HCT116 (cell line): ENCODE data around the gene CIBAR2. TPM values are rescaled to one million over a fixed set of nuclear protein-coding genes. Genes with fewer than 3 reads are reported as not detected.

Experiments
- ATAC-seq: fragments of 200-7000 bp; cut with Tn5 transposase; 2 replicates; pipeline ENCODE4 v1.9.1; 2020; ENCODE audit warnings: mild to moderate bottlenecking, moderate library complexity
- BruUV-seq: library from RNA; stranded (reverse); fragments of 400-500 nt; replicated peaks from 2 replicates; lab custom pipeline; 2021; lab: Mats Ljungman, UMichigan
- CTCF ChIA-PET: fragments of 300-600 bp; sonication (Branson Sonifier 250); formaldehyde crosslinking; loops from one replicate; lab custom pipeline; 2021; ENCODE audit warnings: antibody characterized with exemption; lab: Charles Lee
- POLR2A ChIA-PET: fragments of 300-600, 350-600 bp; sonication (Branson Sonifier 250); formaldehyde crosslinking; loops from one replicate; lab custom pipeline; 2021; ENCODE audit warnings: antibody characterized with exemption; lab: Charles Lee
- RAD21 ChIA-PET, 2 experiments: fragments of 300-600 bp; sonication (Branson Sonifier 250); formaldehyde crosslinking; loops; one replicate each; lab custom pipeline; 2023; ENCODE audit warnings: low total read pairs in 2 of 2; ENCODE audit not compliant: uncharacterized antibody in 2 of 2, unreplicated experiment in 2 of 2, low non-redundant PET in 1 of 2; lab: Charles Lee
- DNase-seq: peaks from one replicate; pipeline ENCODE4 v3.0.0-alpha.2; 2010; ENCODE audit warnings: low read depth, low spot score
- H2AFZ ChIP-seq: fragments of 200-600 bp; shearing (Covaris generic), sonication (generic); 2 replicates; pipeline ENCODE4 v1.6.1; 2017; ENCODE audit warnings: low read depth, mixed run types, mixed read lengths, antibody characterized with exemption, low read length; ENCODE audit not compliant: poor library complexity, severe bottlenecking
- H3K27ac ChIP-seq: 2 replicates; pipeline ENCODE4 v1.5.1; 2012; ENCODE audit warnings: low read depth, low read length
- H3K27me3 ChIP-seq: fragments of 200-600 bp; sonication (generic); 2 replicates; pipeline ENCODE4 v1.6.1; 2016; ENCODE audit warnings: mixed run types, low read length, mixed read lengths; ENCODE audit not compliant: insufficient read depth
- H3K36me3 ChIP-seq, 2 experiments: fragments of 200-500 bp in 1 of 2; fragments of 200-600 bp in 1 of 2; sonication (Bioruptor generic) in 1 of 2; sonication (generic) in 1 of 2; 2 replicates each; pipeline versions ENCODE4 v1.5.1 to v1.6.1; 2014 to 2016; ENCODE audit warnings: low read length in 2 of 2, inconsistent platforms in 1 of 2, mixed read lengths in 1 of 2, mixed run types in 1 of 2; ENCODE audit not compliant: insufficient read depth in 2 of 2, control insufficient read depth in 1 of 2
- H3K4me1 ChIP-seq, 2 experiments: fragments of 200-600 bp in 1 of 2; sonication (generic) in 1 of 2; 2 replicates each; pipeline versions ENCODE4 v1.5.1 to v1.6.1; 2012 to 2017; ENCODE audit warnings: low read length in 2 of 2, inconsistent platforms in 1 of 2, mild to moderate bottlenecking in 1 of 2, mixed read lengths in 1 of 2, mixed run types in 1 of 2, moderate library complexity in 1 of 2; ENCODE audit not compliant: insufficient read depth in 2 of 2, control insufficient read depth in 1 of 2
- H3K4me2 ChIP-seq: fragments of 200-600 bp; sonication (generic); 2 replicates; pipeline ENCODE4 v1.6.1; 2017; ENCODE audit warnings: mixed run types, low read length, mixed read lengths
- H3K4me3 ChIP-seq, 2 experiments: fragments of 200-600 bp in 1 of 2; sonication (generic) in 1 of 2; replicated peaks in 1 of 2; 2 replicates each; pipeline ENCODE4 v1.5.1; 2011 to 2016; ENCODE audit warnings: low read length in 2 of 2, control low read depth in 1 of 2, low read depth in 1 of 2, mild to moderate bottlenecking in 1 of 2, mixed read lengths in 1 of 2, mixed run types in 1 of 2
- H3K79me2 ChIP-seq: fragments of 200-600 bp; sonication (generic); 2 replicates; pipeline ENCODE4 v1.6.1; 2017; ENCODE audit warnings: mild to moderate bottlenecking, mixed run types, low read length, moderate library complexity, mixed read lengths; ENCODE audit not compliant: insufficient read depth
- H3K9ac ChIP-seq: fragments of 200-600 bp; sonication (generic); 2 replicates; pipeline ENCODE4 v1.6.1; 2016; ENCODE audit warnings: low read length, mixed read lengths
- H3K9me2 ChIP-seq: fragments of 200-600 bp; sonication (generic), shearing (Covaris generic); 2 replicates; pipeline ENCODE4 v1.6.1; 2017; ENCODE audit warnings: mixed run types, mild to moderate bottlenecking, moderate library complexity; ENCODE audit not compliant: insufficient read depth
- H3K9me3 ChIP-seq, 2 experiments: fragments of 200-500 bp in 1 of 2; fragments of 200-600 bp in 1 of 2; sonication (Bioruptor generic) in 1 of 2; sonication (generic) in 1 of 2; 2 replicates each; pipeline ENCODE4 v1.6.1; 2014 to 2017; ENCODE audit warnings: low read length in 2 of 2, mixed read lengths in 2 of 2, inconsistent platforms in 1 of 2, low read depth in 1 of 2, mild to moderate bottlenecking in 1 of 2, mixed run types in 1 of 2, moderate library complexity in 1 of 2; ENCODE audit not compliant: control insufficient read depth in 1 of 2, insufficient read depth in 1 of 2
- H4K20me1 ChIP-seq: fragments of 200-600 bp; sonication (generic), shearing (Covaris generic); 2 replicates; pipeline ENCODE4 v1.6.1; 2017; ENCODE audit warnings: mixed run types, mild to moderate bottlenecking, moderate library complexity; ENCODE audit not compliant: insufficient read depth
- MAX ChIP-seq: IDR thresholded peaks from 2 replicates; pipeline ENCODE4 v1.6.1; 2012
- RAD21 ChIP-seq: IDR thresholded peaks from 2 replicates; pipeline ENCODE4 v1.6.1; 2012; ENCODE audit warnings: low read depth, mild to moderate bottlenecking
- intact Hi-C: fragments of 100-400 bp; cut with micrococcal nuclease; formaldehyde crosslinking; loops from 2 replicates; pipeline ENCODE4 v1.10.0; 2022
- total RNA-seq: library from RNA; stranded (reverse); gene quantifications from one replicate; pipeline ENCODE4 v1.2.1, GENCODE V29; 2021; ENCODE audit not compliant: unreplicated experiment

Gene CIBAR2
- total RNA-seq, 1 experiment from 2014 or later, result 0.27 TPM

GRCh38 chr16:85090181-85090580, 22.1 kb downstream of the CIBAR2 start:
- CTCF ChIA-PET, result no interaction called here
- POLR2A ChIA-PET, result no interaction called here

GRCh38 chr16:85089525-85089924, 22.7 kb downstream of the CIBAR2 start:
- TF ChIP-seq MAX, result no peak
- Histone ChIP-seq H3K27me3 (no peaks in the 10 kb centered on the region; the same call in none of the 2 replicates), H3K27ac (no peak overlapping the region), H3K79me2 (no peaks in the 10 kb centered on the region), H3K4me2 (no peak overlapping the region), H3K9me3 (no peaks in the 10 kb centered on the region), H3K4me3 (no peak overlapping the region), H2AFZ (no peak overlapping the region), H3K4me1 (peaks cover 0 to 7% of the 10 kb centered on the region in 2 experiments; a peak in 2 of 4 replicates), H4K20me1 (no peaks in the 10 kb centered on the region), H3K36me3 (no peaks in the 10 kb centered on the region), H3K9ac (no peak overlapping the region), H3K9me2 (no peaks in the 10 kb centered on the region)
- no peak for ATAC-seq
- ChIA-PET POLR2A (no interaction called here), RAD21 (no interaction called here), CTCF (no interaction called here)
- no peak for DNase-seq
- intact Hi-C loops, result loop anchor here (5.0 kb wide), 1 partner anchor 62 kb away; the partner anchor contains the start of gene KIAA0513
- BruUV-seq, result no TSS peak

More at GRCh38 chr16:85090181-85090580, 22.1 kb downstream of the CIBAR2 start:
- Histone ChIP-seq H3K9me2 (no peaks in the 10 kb centered on the region), H3K27ac (no peak overlapping the region), H3K4me3 (no peak overlapping the region), H2AFZ (no peak overlapping the region), H3K36me3 (no peaks in the 10 kb centered on the region), H3K9me3 (no peaks in the 10 kb centered on the region), H3K4me1 (peaks cover 0 to 7% of the 10 kb centered on the region in 2 experiments; a peak in 2 of 4 replicates), H3K9ac (no peak overlapping the region), H3K79me2 (no peaks in the 10 kb centered on the region), H3K27me3 (no peaks in the 10 kb centered on the region; the same call in none of the 2 replicates), H3K4me2 (no peak overlapping the region), H4K20me1 (no peaks in the 10 kb centered on the region)
- DNase-seq, result no peak
- no TSS peak for BruUV-seq
- TF ChIP-seq RAD21, result no peak
- no peak for ATAC-seq
- RAD21 ChIA-PET, result no interaction called here
- intact Hi-C loops, result no loop called here
